Endothelial cell of umbilical vein (primary cell): Measurements from ENCODE around the gene AGRP.

ENCODE experiments used
- EZH2 ChIP-seq: IDR thresholded peaks from 2 replicates; pipeline ENCODE4 v1.6.1; 2012; ENCODE audit warnings: borderline replicate concordance, low read depth, mild to moderate bottlenecking, moderate library complexity, low read length, inconsistent platforms; ENCODE audit not compliant: severe bottlenecking
- MYC ChIP-seq: IDR thresholded peaks from one replicate; pipeline ENCODE4 v1.6.1; 2011; ENCODE audit warnings: mild to moderate bottlenecking, low read depth, low read length
- POLR2A ChIP-seq: IDR thresholded peaks from 2 replicates; pipeline ENCODE4 v1.6.1; 2012; ENCODE audit warnings: low read depth, mild to moderate bottlenecking, control low read depth, low read length
- POLR2AphosphoS5 ChIP-seq: IDR thresholded peaks from 2 replicates; pipeline ENCODE4 v1.6.1; 2012; ENCODE audit warnings: low read depth, mild to moderate bottlenecking, control low read depth, low read length, moderate library complexity; ENCODE audit not compliant: insufficient read depth
- TF ChIP-seq, protein P1 (sequence below), 2 donors: IDR thresholded peaks; 1 replicate in 1 of 2; 2 replicates in 1 of 2; pipeline ENCODE4 v1.5.1; 2011; ENCODE audit warnings: low read length in 2 of 2, mild to moderate bottlenecking in 2 of 2, moderate library complexity in 2 of 2, control low read depth in 1 of 2, inconsistent platforms in 1 of 2, low read depth in 1 of 2; ENCODE audit not compliant: insufficient read depth in 1 of 2; ENCODE audit errors: extremely low read depth in 1 of 2
- TF ChIP-seq, protein P2 (sequence below): IDR thresholded peaks from 2 replicates; pipeline ENCODE4 v1.6.1; 2011; ENCODE audit not compliant: insufficient read depth, insufficient read length

DNA sequence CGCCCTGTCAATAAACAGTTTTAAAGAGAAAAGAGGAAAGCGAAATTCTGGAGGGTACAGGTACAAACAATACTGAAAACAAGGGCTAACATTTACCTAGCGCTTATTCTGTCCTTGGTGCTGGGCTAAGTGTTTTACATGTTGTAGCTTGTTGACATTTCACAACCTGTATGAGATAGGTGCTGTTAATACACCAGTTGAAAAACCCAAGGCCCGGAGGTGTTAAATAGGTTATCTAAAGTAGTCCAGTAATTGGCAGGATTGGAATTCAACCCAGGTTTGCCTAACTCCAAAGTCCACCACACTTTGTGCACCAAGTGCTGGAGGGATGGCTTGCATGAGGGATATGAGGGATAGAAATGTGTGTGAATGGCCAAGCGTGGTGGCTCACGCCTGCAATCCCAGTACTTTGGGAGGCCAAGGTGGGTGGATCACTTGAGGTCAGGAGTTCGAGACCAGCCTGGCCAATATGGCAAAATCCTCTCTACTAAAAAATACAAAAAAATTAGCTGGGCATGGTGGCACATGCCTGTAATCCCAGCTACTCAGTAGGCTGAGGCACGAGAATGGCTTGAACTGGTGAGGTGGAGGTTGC is 5.3 kb downstream of the AGRP start:
- TF ChIP-seq, protein P1, sequence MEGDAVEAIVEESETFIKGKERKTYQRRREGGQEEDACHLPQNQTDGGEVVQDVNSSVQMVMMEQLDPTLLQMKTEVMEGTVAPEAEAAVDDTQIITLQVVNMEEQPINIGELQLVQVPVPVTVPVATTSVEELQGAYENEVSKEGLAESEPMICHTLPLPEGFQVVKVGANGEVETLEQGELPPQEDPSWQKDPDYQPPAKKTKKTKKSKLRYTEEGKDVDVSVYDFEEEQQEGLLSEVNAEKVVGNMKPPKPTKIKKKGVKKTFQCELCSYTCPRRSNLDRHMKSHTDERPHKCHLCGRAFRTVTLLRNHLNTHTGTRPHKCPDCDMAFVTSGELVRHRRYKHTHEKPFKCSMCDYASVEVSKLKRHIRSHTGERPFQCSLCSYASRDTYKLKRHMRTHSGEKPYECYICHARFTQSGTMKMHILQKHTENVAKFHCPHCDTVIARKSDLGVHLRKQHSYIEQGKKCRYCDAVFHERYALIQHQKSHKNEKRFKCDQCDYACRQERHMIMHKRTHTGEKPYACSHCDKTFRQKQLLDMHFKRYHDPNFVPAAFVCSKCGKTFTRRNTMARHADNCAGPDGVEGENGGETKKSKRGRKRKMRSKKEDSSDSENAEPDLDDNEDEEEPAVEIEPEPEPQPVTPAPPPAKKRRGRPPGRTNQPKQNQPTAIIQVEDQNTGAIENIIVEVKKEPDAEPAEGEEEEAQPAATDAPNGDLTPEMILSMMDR (IDR thresholded peaks at IDR 0.05; ENCODE audit: extremely low read depth in 1 of 2, insufficient read depth in 1 of 2, low read depth in 1 of 2, low read length in 2 of 2) = no peak
- TF ChIP-seq EZH2 = no peak
- TF ChIP-seq POLR2AphosphoS5 = no peak
- TF ChIP-seq POLR2A = no peak
- TF ChIP-seq, protein P2, sequence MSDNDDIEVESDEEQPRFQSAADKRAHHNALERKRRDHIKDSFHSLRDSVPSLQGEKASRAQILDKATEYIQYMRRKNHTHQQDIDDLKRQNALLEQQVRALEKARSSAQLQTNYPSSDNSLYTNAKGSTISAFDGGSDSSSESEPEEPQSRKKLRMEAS = no peak
- TF ChIP-seq MYC = no peak
